Neural cell (in vitro differentiated cells): ENCODE data around the gene P2RX1. TPM values are rescaled to one million over a fixed set of nuclear protein-coding genes. Genes with fewer than 3 reads are reported as not detected.

ENCODE experiments used
- H2AFZ ChIP-seq: fragments of 200-600, 300-800 bp; sonication (generic), shearing (Covaris generic); 2 replicates; pipeline ENCODE4 v1.6.0; 2014; ENCODE audit warnings: low read depth, mild to moderate bottlenecking, antibody characterized with exemption, low read length, moderate library complexity
- H3F3A ChIP-seq: fragments of 200-600 bp; shearing (Covaris generic); 2 replicates; pipeline ENCODE4 v1.6.1; 2016; ENCODE audit warnings: mild to moderate bottlenecking, moderate library complexity, mixed read lengths, antibody characterized with exemption, low read length; ENCODE audit not compliant: insufficient read depth, poor library complexity, severe bottlenecking
- H3K27ac ChIP-seq: fragments of 200-600, 300-800 bp; sonication (generic), shearing (Covaris generic); 2 replicates; pipeline ENCODE4 v1.5.1; 2014; ENCODE audit warnings: mild to moderate bottlenecking, low read length, moderate library complexity
- H3K27me3 ChIP-seq: fragments of 300-800, 200-600 bp; sonication (generic), shearing (Covaris generic); 2 replicates; pipeline ENCODE4 v1.6.0; 2014; ENCODE audit warnings: mild to moderate bottlenecking, low read depth, low read length, moderate library complexity; ENCODE audit not compliant: insufficient read depth
- H3K36me3 ChIP-seq: fragments of 300-800, 200-600 bp; sonication (generic), shearing (Covaris generic); 2 replicates; pipeline ENCODE4 v1.5.1; 2014; ENCODE audit warnings: mild to moderate bottlenecking, antibody characterized with exemption, low read length, moderate library complexity; ENCODE audit not compliant: insufficient read depth
- H3K4me2 ChIP-seq: fragments of 300-800, 200-600 bp; sonication (generic), shearing (Covaris generic); 2 replicates; pipeline ENCODE4 v1.6.0; 2014; ENCODE audit warnings: mild to moderate bottlenecking, low read length
- H3K4me3 ChIP-seq: fragments of 300-800, 200-600 bp; sonication (generic), shearing (Covaris generic); 2 replicates; pipeline ENCODE4 v1.5.1; 2014; ENCODE audit warnings: mild to moderate bottlenecking, low read length, moderate library complexity
- H3K79me2 ChIP-seq: fragments of 200-600 bp; shearing (Covaris generic); replicated peaks from 2 replicates; pipeline ENCODE4 v1.6.0; 2014; ENCODE audit warnings: mild to moderate bottlenecking, low read length, moderate library complexity; ENCODE audit not compliant: insufficient read depth
- H3K9ac ChIP-seq: fragments of 300-800, 200-600 bp; sonication (generic), shearing (Covaris generic); 2 replicates; pipeline ENCODE4 v1.6.1; 2016; ENCODE audit warnings: mild to moderate bottlenecking, low read length, mixed read lengths
- H3K9me2 ChIP-seq: fragments of 200-600 bp; shearing (Covaris generic); 2 replicates; pipeline ENCODE4 v1.6.1; 2016; ENCODE audit warnings: mild to moderate bottlenecking, low read length, mixed read lengths; ENCODE audit not compliant: insufficient read depth
- H3K9me3 ChIP-seq: fragments of 200-600, 300-800 bp; sonication (generic), shearing (Covaris generic); 2 replicates; pipeline ENCODE4 v1.6.1; 2016; ENCODE audit warnings: mild to moderate bottlenecking, mixed run types, low read length, moderate library complexity, mixed read lengths
- H4K20me1 ChIP-seq: fragments of 200-600 bp; shearing (Covaris generic); 2 replicates; pipeline ENCODE4 v1.6.1; 2016; ENCODE audit warnings: mild to moderate bottlenecking, mixed run types; ENCODE audit not compliant: insufficient read depth
- CTCF ChIP-seq: fragments of 450-650 bp; IDR thresholded peaks from 2 replicates; pipeline ENCODE4 v1.5.1; 2014; ENCODE audit warnings: antibody characterized with exemption, mild to moderate bottlenecking, moderate library complexity; ENCODE audit not compliant: poor library complexity, severe bottlenecking
- EP300 ChIP-seq: fragments of 450-650 bp; conservative IDR thresholded peaks from 2 replicates; pipeline ENCODE4 v1.6.1; 2014; ENCODE audit warnings: antibody characterized with exemption, mild to moderate bottlenecking, moderate library complexity; ENCODE audit not compliant: poor library complexity, severe bottlenecking
- EZH2 ChIP-seq: fragments of 200-600, 300-800 bp; shearing (Covaris generic), sonication (generic); IDR thresholded peaks from 2 replicates; pipeline ENCODE4 v1.6.1; 2014; ENCODE audit warnings: antibody characterized with exemption, low read length, borderline replicate concordance, mild to moderate bottlenecking; ENCODE audit not compliant: insufficient read depth, poor library complexity, severe bottlenecking
- MXI1 ChIP-seq: fragments of 450-650 bp; conservative IDR thresholded peaks from 2 replicates; pipeline ENCODE4 v1.6.1; 2014; ENCODE audit warnings: antibody characterized with exemption, mild to moderate bottlenecking; ENCODE audit not compliant: poor library complexity, severe bottlenecking
- POLR2AphosphoS5 ChIP-seq: IDR thresholded peaks from 2 replicates; pipeline ENCODE4 v1.6.1; 2012
- RAD21 ChIP-seq: fragments of 450-650 bp; conservative IDR thresholded peaks from 2 replicates; pipeline ENCODE4 v1.6.1; 2014; ENCODE audit warnings: antibody characterized with exemption, mild to moderate bottlenecking, moderate library complexity
- REST ChIP-seq: IDR thresholded peaks from 2 replicates; pipeline ENCODE4 v1.6.1; 2012; ENCODE audit warnings: borderline replicate concordance
- SMC3 ChIP-seq: fragments of 450-650 bp; conservative IDR thresholded peaks from 2 replicates; pipeline ENCODE4 v1.6.1; 2014; ENCODE audit warnings: antibody characterized with exemption, mild to moderate bottlenecking, moderate library complexity; ENCODE audit not compliant: poor library complexity
- TAF1 ChIP-seq: IDR thresholded peaks from 2 replicates; pipeline ENCODE4 v1.6.1; 2012; ENCODE audit warnings: low read depth
- polyA plus RNA-seq: library from polyadenylated mRNA; depleted of rRNA; stranded (reverse); fragments of >200 nt; gene quantifications from 2 replicates; pipeline ENCODE4 v1.2.3, GENCODE V29; 2014

Gene P2RX1
- polyA plus RNA-seq, 1 donor from 2014 or later = not detected

- Histone ChIP-seq H3K9me2 (no peaks in the 10 kb centered on the region), H2AFZ (no peak overlapping the region), H3F3A (no peaks in the 10 kb centered on the region), H3K27me3 (no peaks in the 10 kb centered on the region), H3K36me3 (no peaks in the 10 kb centered on the region), H3K9me3 (no peaks in the 10 kb centered on the region), H3K4me3 (no peak overlapping the region), H3K9ac (no peak overlapping the region), H3K79me2 (no peaks in the 10 kb centered on the region), H3K4me2 (no peak overlapping the region), H4K20me1 (no peaks in the 10 kb centered on the region), H3K27ac (no peak overlapping the region)
- TF ChIP-seq POLR2AphosphoS5 (no peak), REST (no peak), EZH2 (no peak), CTCF (no peak), RAD21 (no peak), EP300 (no peak), MXI1 (no peak)
These were observed 63.7 kb downstream of the P2RX1 start for GRCh38 chr17:3852561-3852960.

- H3K36me3 ChIP-seq = no peaks in the 10 kb centered on the region
- H3K9ac ChIP-seq = no peak overlapping the region
- TF ChIP-seq EP300 = no peak
- H3K79me2 ChIP-seq = no peaks in the 10 kb centered on the region
- no peak overlapping the region for H3K4me2 ChIP-seq
- H3K9me2 ChIP-seq = no peaks in the 10 kb centered on the region
- no peaks in the 10 kb centered on the region for H3F3A ChIP-seq
- no peaks in the 10 kb centered on the region for H3K27me3 ChIP-seq
- H4K20me1 ChIP-seq = no peaks in the 10 kb centered on the region
- H3K9me3 ChIP-seq = no peaks in the 10 kb centered on the region
- no peak overlapping the region for H3K4me3 ChIP-seq
- no peak overlapping the region for H3K27ac ChIP-seq
- H2AFZ ChIP-seq = no peak overlapping the region
These were observed 64.7 kb downstream of the P2RX1 start for GRCh38 chr17:3851461-3852100.

GRCh38 chr17:3848229-3848835, 67.9 kb downstream of the P2RX1 start:
- Histone ChIP-seq H4K20me1 (no peaks in the 10 kb centered on the region), H3K4me2 (no peak overlapping the region), H3K27me3 (no peaks in the 10 kb centered on the region), H3K9ac (no peak overlapping the region), H3K4me3 (no peak overlapping the region), H3K36me3 (no peaks in the 10 kb centered on the region), H3K9me2 (no peaks in the 10 kb centered on the region), H2AFZ (no peak overlapping the region), H3K79me2 (peaks cover 23% of the 10 kb centered on the region), H3K27ac (no peak overlapping the region), H3K9me3 (no peaks in the 10 kb centered on the region), H3F3A (no peaks in the 10 kb centered on the region)
- TF ChIP-seq REST (no peak), CTCF (no peak), POLR2AphosphoS5 (no peak), MXI1 (no peak), TAF1 (no peak), RAD21 (no peak), EP300 (no peak), SMC3 (no peak), EZH2 (no peak)
